H9 (cell line): ENCODE results near the gene MDFIC. TPM values are rescaled to one million over a fixed set of nuclear protein-coding genes. Genes with fewer than 3 reads are reported as not detected.

Experiments
- DNase-seq: peaks from one replicate; pipeline ENCODE4 v3.0.0-alpha.2; 2017
- H2AFZ ChIP-seq: one replicate; pipeline ENCODE4 v1.6.1; 2013; ENCODE audit warnings: mild to moderate bottlenecking, low read length, control low read depth, moderate library complexity
- H2AK5ac ChIP-seq: 2 replicates; pipeline ENCODE4 v1.6.1; 2013; ENCODE audit warnings: low read length, control low read depth, mixed read lengths; ENCODE audit not compliant: insufficient read length
- H2BK120ac ChIP-seq: one replicate; pipeline ENCODE4 v1.6.1; 2013; ENCODE audit warnings: low read depth, mild to moderate bottlenecking, low read length, control low read depth, inconsistent platforms; ENCODE audit not compliant: poor library complexity, severe bottlenecking
- H2BK12ac ChIP-seq: 2 replicates; pipeline ENCODE4 v1.6.1; 2013; ENCODE audit warnings: low read length, control low read depth, mixed read lengths, low read depth; ENCODE audit not compliant: insufficient read length
- H2BK15ac ChIP-seq: 2 replicates; pipeline ENCODE4 v1.6.1; 2013; ENCODE audit warnings: low read depth, low read length, control low read depth
- H2BK20ac ChIP-seq: one replicate; pipeline ENCODE4 v1.6.1; 2013; ENCODE audit warnings: low read depth, mild to moderate bottlenecking, low read length, control low read depth, inconsistent platforms; ENCODE audit not compliant: poor library complexity, severe bottlenecking
- H2BK5ac ChIP-seq: 2 replicates; pipeline ENCODE4 v1.6.1; 2013; ENCODE audit warnings: low read length, control low read depth, mixed read lengths; ENCODE audit not compliant: insufficient read length
- H3K14ac ChIP-seq: 2 replicates; pipeline ENCODE4 v1.6.1; 2013; ENCODE audit warnings: low read length, control low read depth; ENCODE audit not compliant: insufficient read depth
- H3K18ac ChIP-seq: 2 replicates; pipeline ENCODE4 v1.6.1; 2013; ENCODE audit warnings: low read depth, mild to moderate bottlenecking, mixed read lengths, low read length, control low read depth; ENCODE audit not compliant: insufficient read length
- H3K23ac ChIP-seq: 2 replicates; pipeline ENCODE4 v1.6.1; 2013; ENCODE audit warnings: low read length, control low read depth, mixed read lengths, low read depth; ENCODE audit not compliant: insufficient read length
- H3K23me2 ChIP-seq: 2 replicates; pipeline ENCODE4 v1.6.1; 2013; ENCODE audit warnings: low read depth, mild to moderate bottlenecking, mixed read lengths, low read length, control low read depth; ENCODE audit not compliant: insufficient read length, poor library complexity, severe bottlenecking
- H3K27ac ChIP-seq: 2 replicates; pipeline ENCODE4 v1.5.1; 2013; ENCODE audit warnings: low read length, control low read depth, mixed read lengths, low read depth; ENCODE audit not compliant: insufficient read length
- H3K27me3 ChIP-seq: 2 replicates; pipeline ENCODE4 v1.6.1; 2013; ENCODE audit warnings: low read length, control low read depth, inconsistent platforms; ENCODE audit not compliant: insufficient read depth
- H3K4ac ChIP-seq: 2 replicates; pipeline ENCODE4 v1.6.1; 2013; ENCODE audit warnings: low read depth, mild to moderate bottlenecking, control low read depth, inconsistent platforms, low read length, moderate library complexity
- H3K4me1 ChIP-seq: 2 replicates; pipeline ENCODE4 v1.6.1; 2013; ENCODE audit warnings: low read length, control low read depth, inconsistent platforms; ENCODE audit not compliant: insufficient read depth
- H3K4me2 ChIP-seq: 2 replicates; pipeline ENCODE4 v1.6.1; 2013; ENCODE audit warnings: low read length, control low read depth, mixed read lengths; ENCODE audit not compliant: insufficient read length, insufficient read depth
- H3K56ac ChIP-seq: 2 replicates; pipeline ENCODE4 v1.6.1; 2013; ENCODE audit warnings: low read depth, mild to moderate bottlenecking, mixed read lengths, low read length, control low read depth; ENCODE audit not compliant: insufficient read length
- H3K79me1 ChIP-seq: 2 replicates; pipeline ENCODE4 v1.6.1; 2013; ENCODE audit warnings: low read depth, mild to moderate bottlenecking, moderate library complexity, low read length, control low read depth, inconsistent platforms; ENCODE audit not compliant: insufficient read depth, poor library complexity, severe bottlenecking
- H3K79me2 ChIP-seq: 2 replicates; pipeline ENCODE4 v1.6.1; 2013; ENCODE audit warnings: low read length, control low read depth, inconsistent platforms; ENCODE audit not compliant: insufficient read depth
- H3K9ac ChIP-seq: 2 replicates; pipeline ENCODE4 v1.6.1; 2013; ENCODE audit warnings: low read length, control low read depth, mixed read lengths; ENCODE audit not compliant: insufficient read length; ENCODE audit errors: extremely low read depth
- H3K9me3 ChIP-seq: one replicate; pipeline ENCODE4 v1.6.1; 2013; ENCODE audit warnings: low read depth, low read length, inconsistent platforms; ENCODE audit not compliant: control insufficient read depth
- H3T11ph ChIP-seq: one replicate; pipeline ENCODE4 v1.6.1; 2013; ENCODE audit warnings: mild to moderate bottlenecking, low read length, control low read depth, inconsistent platforms
- H4K20me1 ChIP-seq: one replicate; pipeline ENCODE4 v1.6.1; 2013; ENCODE audit not compliant: control insufficient read depth, insufficient read length, insufficient read depth
- H4K5ac ChIP-seq: 2 replicates; pipeline ENCODE4 v1.6.1; 2013; ENCODE audit warnings: low read depth, mild to moderate bottlenecking, mixed read lengths, low read length, control low read depth; ENCODE audit not compliant: insufficient read length
- H4K8ac ChIP-seq: replicated peaks from 2 replicates; pipeline ENCODE4 v1.6.1; 2013; ENCODE audit warnings: low read length, control low read depth, mixed read lengths, low read depth; ENCODE audit not compliant: insufficient read length
- H4K91ac ChIP-seq: 2 replicates; pipeline ENCODE4 v1.6.1; 2013; ENCODE audit warnings: low read depth, mild to moderate bottlenecking, moderate library complexity, mixed read lengths, low read length, control low read depth; ENCODE audit not compliant: insufficient read length
- H3K27ac Mint-ChIP-seq, 3 experiments: 2 replicates in 2 of 3; 3 replicates in 1 of 3; pipeline ENCODE4 v1.8.0; 2020 to 2021; ENCODE audit warnings: mixed read lengths in 3 of 3, mild to moderate bottlenecking in 1 of 3, moderate library complexity in 1 of 3
- H3K27me3 Mint-ChIP-seq: 2 replicates; pipeline ENCODE4 v1.8.0; 2021; ENCODE audit warnings: low read depth, mild to moderate bottlenecking, moderate library complexity, mixed read lengths
- H3K36me3 Mint-ChIP-seq, 3 experiments: 2 replicates in 2 of 3; 3 replicates in 1 of 3; pipeline ENCODE4 v1.8.0; 2020 to 2021; ENCODE audit warnings: low read depth in 3 of 3, mixed read lengths in 3 of 3; ENCODE audit not compliant: insufficient read depth in 1 of 3
- H3K4me1 Mint-ChIP-seq, 2 experiments: 2 replicates each; pipeline ENCODE4 v1.8.0; 2020; ENCODE audit warnings: mixed read lengths in 2 of 2
- H3K4me3 Mint-ChIP-seq, 2 experiments: 2 replicates in 1 of 2; 3 replicates in 1 of 2; pipeline ENCODE4 v1.8.0; 2020 to 2021; ENCODE audit warnings: mild to moderate bottlenecking in 2 of 2, mixed read lengths in 2 of 2, moderate library complexity in 1 of 2
- H3K9me3 Mint-ChIP-seq, 2 experiments: 2 replicates in 1 of 2; 3 replicates in 1 of 2; pipeline ENCODE4 v1.8.0; 2020; ENCODE audit warnings: mild to moderate bottlenecking in 2 of 2, mixed read lengths in 2 of 2, moderate library complexity in 1 of 2
- WGBS: extraction: QIAGEN DNeasy Blood & Tissue Kit; methylation state at CpG from one replicate; pipeline ENCODE4 v1.1.7; 2013; ENCODE audit warnings: missing lambda C conversion rate, low lambda C conversion rate, mixed read lengths; ENCODE audit not compliant: insufficient read length; ENCODE audit errors: extremely low coverage; 5-methylcytosine and 5-hydroxymethylcytosine counted together
- total RNA-seq: library from RNA; stranded (reverse); gene quantifications from 2 replicates; pipeline ENCODE4 v1.2.1, GENCODE V29; 2021
- TF ChIP-seq, protein P1 (sequence below): fragments of 200-600 bp; sonication (generic); conservative IDR thresholded peaks from 3 replicates; pipeline ENCODE4 v1.8.0; 2021; ENCODE audit warnings: antibody characterized with exemption, mild to moderate bottlenecking

MDFIC gene
- total RNA-seq, 1 experiment from 2014 or later, result 2.0 TPM

DNA sequence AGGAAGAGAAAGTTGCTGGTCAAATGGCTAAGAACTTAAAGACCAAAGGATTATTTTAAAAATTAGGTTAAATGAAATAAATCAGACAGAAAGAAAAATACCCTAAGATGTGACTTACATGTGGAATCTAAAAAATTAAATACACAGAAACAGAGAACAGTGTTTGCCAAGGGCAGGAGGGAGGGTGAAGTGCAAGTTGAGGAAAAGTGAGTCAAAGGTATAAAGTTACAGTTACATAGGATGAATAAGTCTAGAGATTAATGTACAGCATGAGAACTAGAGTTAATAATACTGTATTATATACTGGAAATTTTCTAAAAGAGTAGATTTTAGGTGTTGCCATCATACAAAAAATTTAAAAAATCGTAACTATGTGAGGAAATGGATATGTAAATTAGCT lies 146.3 kb downstream of the MDFIC start:
- no peak overlapping the region for H3K23ac ChIP-seq
- H3K9me3 Mint-ChIP-seq, result no peaks in the 10 kb centered on the region; a peak in 1 of 5 replicates
- no peak overlapping the region for H2BK120ac ChIP-seq
- no peaks in the 10 kb centered on the region for H3K27me3 ChIP-seq
- no peak overlapping the region for H2BK20ac ChIP-seq
- no peak overlapping the region for H3K4me3 Mint-ChIP-seq
- no peaks in the 10 kb centered on the region for H4K20me1 ChIP-seq
- H3T11ph ChIP-seq, result no peak overlapping the region
- H3K27me3 Mint-ChIP-seq, result no peaks in the 10 kb centered on the region
- H4K8ac ChIP-seq, result no peak overlapping the region
- no peak for DNase-seq
- no peak overlapping the region for H3K4ac ChIP-seq
- no peak overlapping the region for H3K18ac ChIP-seq
- H4K5ac ChIP-seq, result no peak overlapping the region
- no peak overlapping the region for H2BK12ac ChIP-seq
- no peak overlapping the region for H3K56ac ChIP-seq
- H3K9ac ChIP-seq, result no peak overlapping the region
- H2AK5ac ChIP-seq, result no peak overlapping the region
- H3K27ac Mint-ChIP-seq, result no peak overlapping the region
- no peak overlapping the region for H3K4me2 ChIP-seq
- no CpG with 5 or more reads among the region's 1 CpG for WGBS
- H3K36me3 Mint-ChIP-seq, result no peaks in the 10 kb centered on the region; a peak in 1 of 7 replicates
- no peak overlapping the region for H2BK15ac ChIP-seq
- no peaks in the 10 kb centered on the region for H3K4me1 ChIP-seq
- no peaks in the 10 kb centered on the region for H3K23me2 ChIP-seq
- H2AFZ ChIP-seq, result no peak overlapping the region
- H3K14ac ChIP-seq, result no peak overlapping the region
- TF ChIP-seq, protein P1, sequence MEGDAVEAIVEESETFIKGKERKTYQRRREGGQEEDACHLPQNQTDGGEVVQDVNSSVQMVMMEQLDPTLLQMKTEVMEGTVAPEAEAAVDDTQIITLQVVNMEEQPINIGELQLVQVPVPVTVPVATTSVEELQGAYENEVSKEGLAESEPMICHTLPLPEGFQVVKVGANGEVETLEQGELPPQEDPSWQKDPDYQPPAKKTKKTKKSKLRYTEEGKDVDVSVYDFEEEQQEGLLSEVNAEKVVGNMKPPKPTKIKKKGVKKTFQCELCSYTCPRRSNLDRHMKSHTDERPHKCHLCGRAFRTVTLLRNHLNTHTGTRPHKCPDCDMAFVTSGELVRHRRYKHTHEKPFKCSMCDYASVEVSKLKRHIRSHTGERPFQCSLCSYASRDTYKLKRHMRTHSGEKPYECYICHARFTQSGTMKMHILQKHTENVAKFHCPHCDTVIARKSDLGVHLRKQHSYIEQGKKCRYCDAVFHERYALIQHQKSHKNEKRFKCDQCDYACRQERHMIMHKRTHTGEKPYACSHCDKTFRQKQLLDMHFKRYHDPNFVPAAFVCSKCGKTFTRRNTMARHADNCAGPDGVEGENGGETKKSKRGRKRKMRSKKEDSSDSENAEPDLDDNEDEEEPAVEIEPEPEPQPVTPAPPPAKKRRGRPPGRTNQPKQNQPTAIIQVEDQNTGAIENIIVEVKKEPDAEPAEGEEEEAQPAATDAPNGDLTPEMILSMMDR, result no peak
- no peaks in the 10 kb centered on the region for H3K9me3 ChIP-seq
- H3K79me2 ChIP-seq, result no peaks in the 10 kb centered on the region
- no peaks in the 10 kb centered on the region; a peak in 1 of 4 replicates for H3K4me1 Mint-ChIP-seq
- no peak overlapping the region for H3K27ac ChIP-seq
- H3K79me1 ChIP-seq, result no peaks in the 10 kb centered on the region
- no peak overlapping the region for H2BK5ac ChIP-seq
- no peak overlapping the region for H4K91ac ChIP-seq
